ENCODE measurements around the gene C13orf42. TPM values are rescaled to one million over a fixed set of nuclear protein-coding genes. Genes with fewer than 3 reads are reported as not detected.

The C13orf42 gene
- polyA plus RNA-seq, 2 of the 4 experiments (the other 2 are of a cell fraction) = not detected

DNA sequence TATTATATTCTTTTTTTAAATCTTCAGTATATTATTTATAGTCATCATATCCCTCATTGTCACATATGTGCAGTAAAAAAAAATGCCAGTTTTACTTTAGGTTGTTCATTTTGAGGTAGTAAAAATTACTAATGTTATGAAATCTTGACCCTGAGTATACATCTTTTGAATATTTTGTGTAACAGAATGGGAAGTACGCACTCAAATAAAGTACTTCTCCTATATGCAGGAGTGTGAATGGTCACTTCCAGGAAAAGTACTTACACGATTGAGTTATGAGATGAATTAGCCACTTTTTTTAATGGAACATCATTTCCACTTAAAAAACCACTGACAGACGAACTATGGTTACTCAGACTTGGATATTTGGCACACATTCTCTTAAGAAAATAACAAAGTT is 58.5 kb downstream of the C13orf42 start:
- POLR2A ChIA-PET = no interaction called here
- Histone ChIP-seq H3K4me2 (no peak overlapping the region), H3K4me3 (no peak overlapping the region), H3K27ac (no peak overlapping the region), H3K4me1 (no peaks in the 10 kb centered on the region), H3K9me3 (no peaks in the 10 kb centered on the region)
- FAIRE-seq = no peak
- no peak for ATAC-seq
- no peak for TF ChIP-seq PBX3 (IDR thresholded peaks at IDR 0.05)
- no peak for TF ChIP-seq RCOR1 (IDR thresholded peaks at IDR 0.05; ENCODE audit: low read depth, low read length)
- TF ChIP-seq CEBPB (IDR thresholded peaks at IDR 0.05) = no peak
- TF ChIP-seq ESRRA (IDR thresholded peaks at IDR 0.05; ENCODE audit: borderline replicate concordance, low read length) = no peak
- no peak for TF ChIP-seq MAX (IDR thresholded peaks at IDR 0.05)
- TF ChIP-seq ZC3H11A (IDR thresholded peaks at IDR 0.05) = no peak
- no peak for TF ChIP-seq HES2 (IDR thresholded peaks at IDR 0.05)
- no peak for TF ChIP-seq RAD21 (conservative IDR thresholded peaks at IDR 0.05 in 1 of 2, IDR thresholded peaks at IDR 0.05 in 1 of 2)
- TF ChIP-seq FOSB (CRISPR knock-in tag; IDR thresholded peaks at IDR 0.05) = no peak
- no peak for TF ChIP-seq HOXA7 (CRISPR knock-in tag; IDR thresholded peaks at IDR 0.05)
- TF ChIP-seq JUNB (IDR thresholded peaks at IDR 0.05) = no peak
- no peak for TF ChIP-seq NFE2L2 (conservative IDR thresholded peaks at IDR 0.05; ENCODE audit: low read length)
- TF ChIP-seq ZNF302 (CRISPR knock-in tag; IDR thresholded peaks at IDR 0.05) = no peak
- no peak for TF ChIP-seq JUN (IDR thresholded peaks at IDR 0.05)
- TF ChIP-seq EP300 (IDR thresholded peaks at IDR 0.05) = no peak
- TF ChIP-seq CHD4 (IDR thresholded peaks at IDR 0.05; ENCODE audit: borderline replicate concordance) = no peak
- no peak for TF ChIP-seq TFCP2L1 (CRISPR knock-in tag; IDR thresholded peaks at IDR 0.05)
- TF ChIP-seq RNF2 (IDR thresholded peaks at IDR 0.05; ENCODE audit: borderline replicate concordance, low read depth) = no peak
- no peak for TF ChIP-seq TP53 (CRISPR knock-in tag; IDR thresholded peaks at IDR 0.05)
- WGBS (ENCODE audit: missing lambda C conversion rate) = 50% methylated on average over 3 of the region's 3 CpGs
- no peak for DNase-seq (ENCODE audit: low read depth in 1 of 2, low spot score in 1 of 2)
- CTCF ChIA-PET = no interaction called here

GRCh38 chr13:51050021-51050830 is 60.8 kb downstream of the C13orf42 start:
- WGBS (ENCODE audit: missing lambda C conversion rate) = 72% methylated on average over 9 of the region's 14 CpGs
- ChIA-PET CTCF (no interaction called here), POLR2A (no interaction called here)
- no peak overlapping the region for H3K27ac ChIP-seq
- TF ChIP-seq FOSL2 (IDR thresholded peaks at IDR 0.05) (no peak), FOSL2 (CRISPR knock-in tag; IDR thresholded peaks at IDR 0.05) (no peak)
- DNase-seq (ENCODE audit: low read depth in 1 of 2, low spot score in 1 of 2) = no peak
- no peak for ATAC-seq
- no peak for FAIRE-seq
- H3K4me3 ChIP-seq = no peak overlapping the region
- no peak overlapping the region for H3K4me2 ChIP-seq
- no peaks in the 10 kb centered on the region for H3K9me3 ChIP-seq
- H3K4me1 ChIP-seq = no peaks in the 10 kb centered on the region

- no peak for DNase-seq (ENCODE audit: low read depth in 1 of 2, low spot score in 1 of 2)
- POLR2A ChIA-PET = no interaction called here
- Histone ChIP-seq H3K4me1 (no peaks in the 10 kb centered on the region), H3K4me3 (no peak overlapping the region), H3K9me3 (no peaks in the 10 kb centered on the region), H3K4me2 (no peak overlapping the region), H3K27ac (no peak overlapping the region)
- TF ChIP-seq FOXS1 (CRISPR knock-in tag; IDR thresholded peaks at IDR 0.05) (no peak), RNF2 (IDR thresholded peaks at IDR 0.05; ENCODE audit: borderline replicate concordance, low read depth) (no peak), ELK1 (IDR thresholded peaks at IDR 0.05; ENCODE audit: low read depth, low read length) (no peak), BHLHE40 (IDR thresholded peaks at IDR 0.05; ENCODE audit: low read depth, low read length) (no peak), HOXB13 (CRISPR knock-in tag; IDR thresholded peaks at IDR 0.05; ENCODE audit: low read depth) (no peak), RFX5 (IDR thresholded peaks at IDR 0.05) (no peak), SREBF2 (IDR thresholded peaks at IDR 0.05) (no peak), EP300 (IDR thresholded peaks at IDR 0.05) (no peak), CBX8 (IDR thresholded peaks at IDR 0.05) (no peak), RAD21 (conservative IDR thresholded peaks at IDR 0.05 in 1 of 2, IDR thresholded peaks at IDR 0.05 in 1 of 2) (no peak), E2F6 (IDR thresholded peaks at IDR 0.05; ENCODE audit: borderline replicate concordance, low read depth) (no peak), NFE2L2 (conservative IDR thresholded peaks at IDR 0.05; ENCODE audit: low read length) (no peak), SMC3 (IDR thresholded peaks at IDR 0.05) (no peak), FOSL2 (IDR thresholded peaks at IDR 0.05) (no peak), FOSL2 (CRISPR knock-in tag; IDR thresholded peaks at IDR 0.05) (no peak), MYC (IDR thresholded peaks at IDR 0.05; ENCODE audit: borderline replicate concordance, low read length) (no peak), CEBPB (IDR thresholded peaks at IDR 0.05) (no peak), GATA3 (IDR thresholded peaks at IDR 0.05; ENCODE audit: borderline replicate concordance) (no peak)
- TF ChIP-seq, protein P1, sequence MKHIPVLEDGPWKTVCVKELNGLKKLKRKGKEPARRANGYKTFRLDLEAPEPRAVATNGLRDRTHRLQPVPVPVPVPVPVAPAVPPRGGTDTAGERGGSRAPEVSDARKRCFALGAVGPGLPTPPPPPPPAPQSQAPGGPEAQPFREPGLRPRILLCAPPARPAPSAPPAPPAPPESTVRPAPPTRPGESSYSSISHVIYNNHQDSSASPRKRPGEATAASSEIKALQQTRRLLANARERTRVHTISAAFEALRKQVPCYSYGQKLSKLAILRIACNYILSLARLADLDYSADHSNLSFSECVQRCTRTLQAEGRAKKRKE (CRISPR knock-in tag; IDR thresholded peaks at IDR 0.05; ENCODE audit: low read depth) = no peak
- CTCF ChIA-PET = no interaction called here
- FAIRE-seq = no peak
- ATAC-seq = no peak
These were observed 62.5 kb downstream of the C13orf42 start for GRCh38 chr13:51048616-51049015.
